Measurements from ENCODE around the gene APBB1.
A peak's percentile ranks its signal among the peaks of the same experiment; 100 is the strongest.

APBB1 gene

DNA sequence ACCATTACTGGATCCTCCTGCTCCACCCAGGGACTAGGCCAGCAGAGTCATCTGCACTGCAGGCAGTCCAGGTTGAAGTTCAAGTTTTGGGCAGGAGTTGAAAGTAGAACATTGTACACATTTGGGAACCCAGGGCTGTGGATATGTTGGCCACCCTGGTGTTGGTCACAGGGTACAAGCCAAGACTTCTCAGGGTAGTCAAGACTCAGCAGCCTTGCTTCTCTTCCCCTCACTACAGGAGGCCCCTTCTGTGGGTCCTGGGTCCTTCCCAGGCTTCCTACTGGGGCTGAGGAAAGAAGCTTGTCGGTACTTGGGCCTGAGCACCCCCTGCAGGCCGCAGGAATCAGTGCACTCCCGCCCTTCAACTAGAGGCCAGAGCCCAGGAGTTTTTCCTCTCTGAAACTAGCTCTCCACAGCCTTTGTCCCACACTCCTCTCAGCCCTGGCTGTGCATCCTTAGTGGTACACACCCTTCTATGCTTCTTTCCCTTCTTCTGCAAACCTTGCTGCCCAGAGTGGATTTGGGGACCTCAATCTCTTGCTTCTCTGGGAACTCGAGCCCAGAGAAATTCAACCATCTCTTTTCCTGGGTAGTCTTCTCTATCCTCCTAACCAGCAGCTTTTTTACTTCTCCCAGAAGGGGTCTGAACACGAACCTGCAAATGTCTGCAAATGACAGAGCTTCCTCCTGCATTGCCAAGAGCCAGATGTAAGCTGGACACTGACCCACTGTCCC is 24.5 kb upstream of the APBB1 start:
- TF ChIP-seq RAD21 (IDR thresholded peaks at IDR 0.05; ENCODE audit: low read depth) = peak; percentile 73
- TF ChIP-seq EP300 (IDR thresholded peaks at IDR 0.05; ENCODE audit: borderline replicate concordance) = no peak

DNA sequence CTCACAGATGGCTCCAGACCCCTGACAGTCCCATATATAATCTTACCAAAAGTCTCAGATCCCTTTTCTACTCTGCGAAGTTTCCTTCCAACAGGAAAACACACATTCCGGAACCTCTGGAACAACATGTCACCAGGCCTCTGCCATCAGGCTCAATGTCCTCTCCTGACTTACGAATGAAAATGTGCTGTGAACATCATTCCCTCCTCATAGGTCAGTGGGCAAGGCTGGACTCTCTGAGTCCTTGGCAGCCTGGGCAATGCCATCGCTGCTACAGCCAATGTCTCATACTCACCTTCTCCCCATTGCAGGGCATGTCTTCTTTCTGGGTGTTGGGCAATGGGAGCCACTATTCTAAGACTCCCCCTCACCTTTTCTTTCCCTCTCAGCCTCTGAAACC is 23.5 kb upstream of the APBB1 start:
- TF ChIP-seq TCF12 (IDR thresholded peaks at IDR 0.05; ENCODE audit: low read depth) (no peak), EGR1 (IDR thresholded peaks at IDR 0.05) (no peak), ZBTB7A (IDR thresholded peaks at IDR 0.05; ENCODE audit: low read depth) (no peak), TAF1 (IDR thresholded peaks at IDR 0.05; ENCODE audit: low read depth) (no peak), TEAD4 (IDR thresholded peaks at IDR 0.05) (no peak), FOXM1 (IDR thresholded peaks at IDR 0.05; ENCODE audit: borderline replicate concordance, low read depth) (no peak), NFIC (IDR thresholded peaks at IDR 0.05) (no peak), EP300 (IDR thresholded peaks at IDR 0.05; ENCODE audit: borderline replicate concordance) (no peak), RAD21 (IDR thresholded peaks at IDR 0.05; ENCODE audit: low read depth) (no peak), YY1 (IDR thresholded peaks at IDR 0.05; ENCODE audit: low read depth) (no peak), USF1 (IDR thresholded peaks at IDR 0.05) (no peak), CREB1 (IDR thresholded peaks at IDR 0.05; ENCODE audit: low read depth) (no peak), CEBPB (IDR thresholded peaks at IDR 0.05) (no peak)
- TF ChIP-seq, protein P1, sequence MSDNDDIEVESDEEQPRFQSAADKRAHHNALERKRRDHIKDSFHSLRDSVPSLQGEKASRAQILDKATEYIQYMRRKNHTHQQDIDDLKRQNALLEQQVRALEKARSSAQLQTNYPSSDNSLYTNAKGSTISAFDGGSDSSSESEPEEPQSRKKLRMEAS (IDR thresholded peaks at IDR 0.05) = no peak
- TF ChIP-seq, protein P2, sequence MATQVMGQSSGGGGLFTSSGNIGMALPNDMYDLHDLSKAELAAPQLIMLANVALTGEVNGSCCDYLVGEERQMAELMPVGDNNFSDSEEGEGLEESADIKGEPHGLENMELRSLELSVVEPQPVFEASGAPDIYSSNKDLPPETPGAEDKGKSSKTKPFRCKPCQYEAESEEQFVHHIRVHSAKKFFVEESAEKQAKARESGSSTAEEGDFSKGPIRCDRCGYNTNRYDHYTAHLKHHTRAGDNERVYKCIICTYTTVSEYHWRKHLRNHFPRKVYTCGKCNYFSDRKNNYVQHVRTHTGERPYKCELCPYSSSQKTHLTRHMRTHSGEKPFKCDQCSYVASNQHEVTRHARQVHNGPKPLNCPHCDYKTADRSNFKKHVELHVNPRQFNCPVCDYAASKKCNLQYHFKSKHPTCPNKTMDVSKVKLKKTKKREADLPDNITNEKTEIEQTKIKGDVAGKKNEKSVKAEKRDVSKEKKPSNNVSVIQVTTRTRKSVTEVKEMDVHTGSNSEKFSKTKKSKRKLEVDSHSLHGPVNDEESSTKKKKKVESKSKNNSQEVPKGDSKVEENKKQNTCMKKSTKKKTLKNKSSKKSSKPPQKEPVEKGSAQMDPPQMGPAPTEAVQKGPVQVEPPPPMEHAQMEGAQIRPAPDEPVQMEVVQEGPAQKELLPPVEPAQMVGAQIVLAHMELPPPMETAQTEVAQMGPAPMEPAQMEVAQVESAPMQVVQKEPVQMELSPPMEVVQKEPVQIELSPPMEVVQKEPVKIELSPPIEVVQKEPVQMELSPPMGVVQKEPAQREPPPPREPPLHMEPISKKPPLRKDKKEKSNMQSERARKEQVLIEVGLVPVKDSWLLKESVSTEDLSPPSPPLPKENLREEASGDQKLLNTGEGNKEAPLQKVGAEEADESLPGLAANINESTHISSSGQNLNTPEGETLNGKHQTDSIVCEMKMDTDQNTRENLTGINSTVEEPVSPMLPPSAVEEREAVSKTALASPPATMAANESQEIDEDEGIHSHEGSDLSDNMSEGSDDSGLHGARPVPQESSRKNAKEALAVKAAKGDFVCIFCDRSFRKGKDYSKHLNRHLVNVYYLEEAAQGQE (IDR thresholded peaks at IDR 0.05; ENCODE audit: low read depth) = no peak

GRCh38 chr11:6440906-6441358 is 22.0 kb upstream of the APBB1 start, which contains the start of gene HPX:
TSS of gene HPX (minus strand) at chr11:6440987. CDS start at chr11:6440963, 24 bp downstream.
- TF ChIP-seq CEBPB (IDR thresholded peaks at IDR 0.05) = no peak
- TF ChIP-seq NFIC (IDR thresholded peaks at IDR 0.05) = no peak
- no peak for TF ChIP-seq CREB1 (IDR thresholded peaks at IDR 0.05; ENCODE audit: low read depth)
- TF ChIP-seq ZBTB7A (IDR thresholded peaks at IDR 0.05; ENCODE audit: low read depth) = no peak
- TF ChIP-seq FOXM1 (IDR thresholded peaks at IDR 0.05; ENCODE audit: borderline replicate concordance, low read depth) = no peak
- no peak for TF ChIP-seq TEAD4 (IDR thresholded peaks at IDR 0.05)
- TF ChIP-seq TCF12 (IDR thresholded peaks at IDR 0.05; ENCODE audit: low read depth) = no peak
- no peak for TF ChIP-seq YY1 (IDR thresholded peaks at IDR 0.05; ENCODE audit: low read depth)
- TF ChIP-seq, protein P1 (IDR thresholded peaks at IDR 0.05) = no peak
- TF ChIP-seq USF1 (IDR thresholded peaks at IDR 0.05) = no peak
- no peak for TF ChIP-seq TAF1 (IDR thresholded peaks at IDR 0.05; ENCODE audit: low read depth)
- TF ChIP-seq, protein P2 (IDR thresholded peaks at IDR 0.05; ENCODE audit: low read depth) = no peak
- TF ChIP-seq EP300 (IDR thresholded peaks at IDR 0.05; ENCODE audit: borderline replicate concordance) = no peak
- TF ChIP-seq EGR1 (IDR thresholded peaks at IDR 0.05) = no peak
- no peak for TF ChIP-seq RAD21 (IDR thresholded peaks at IDR 0.05; ENCODE audit: low read depth)

- TF ChIP-seq NFIC (IDR thresholded peaks at IDR 0.05) = no peak
- peak; percentile 51; the same call in 1 of the 2 replicates for TF ChIP-seq RAD21 (IDR thresholded peaks at IDR 0.05; ENCODE audit: low read depth)
Observed at GRCh38 chr11:6438979-6439571, 20.2 kb upstream of the APBB1 start.

GRCh38 chr11:6437993-6438392 is 19.1 kb upstream of the APBB1 start:
- TF ChIP-seq, protein P1 (IDR thresholded peaks at IDR 0.05) = no peak
- TF ChIP-seq NFIC (IDR thresholded peaks at IDR 0.05) (no peak), FOXM1 (IDR thresholded peaks at IDR 0.05; ENCODE audit: borderline replicate concordance, low read depth) (no peak), TCF12 (IDR thresholded peaks at IDR 0.05; ENCODE audit: low read depth) (no peak), TEAD4 (IDR thresholded peaks at IDR 0.05) (no peak), CEBPB (IDR thresholded peaks at IDR 0.05) (no peak), ZBTB7A (IDR thresholded peaks at IDR 0.05; ENCODE audit: low read depth) (no peak), YY1 (IDR thresholded peaks at IDR 0.05; ENCODE audit: low read depth) (no peak), RAD21 (IDR thresholded peaks at IDR 0.05; ENCODE audit: low read depth) (no peak), USF1 (IDR thresholded peaks at IDR 0.05) (no peak), EP300 (IDR thresholded peaks at IDR 0.05; ENCODE audit: borderline replicate concordance) (no peak), EGR1 (IDR thresholded peaks at IDR 0.05) (no peak), TAF1 (IDR thresholded peaks at IDR 0.05; ENCODE audit: low read depth) (no peak), CREB1 (IDR thresholded peaks at IDR 0.05; ENCODE audit: low read depth) (no peak)
- TF ChIP-seq, protein P2 (IDR thresholded peaks at IDR 0.05; ENCODE audit: low read depth) = no peak
